ENCODE data around the gene ADRA1B.

- TF ChIP-seq, protein P1, sequence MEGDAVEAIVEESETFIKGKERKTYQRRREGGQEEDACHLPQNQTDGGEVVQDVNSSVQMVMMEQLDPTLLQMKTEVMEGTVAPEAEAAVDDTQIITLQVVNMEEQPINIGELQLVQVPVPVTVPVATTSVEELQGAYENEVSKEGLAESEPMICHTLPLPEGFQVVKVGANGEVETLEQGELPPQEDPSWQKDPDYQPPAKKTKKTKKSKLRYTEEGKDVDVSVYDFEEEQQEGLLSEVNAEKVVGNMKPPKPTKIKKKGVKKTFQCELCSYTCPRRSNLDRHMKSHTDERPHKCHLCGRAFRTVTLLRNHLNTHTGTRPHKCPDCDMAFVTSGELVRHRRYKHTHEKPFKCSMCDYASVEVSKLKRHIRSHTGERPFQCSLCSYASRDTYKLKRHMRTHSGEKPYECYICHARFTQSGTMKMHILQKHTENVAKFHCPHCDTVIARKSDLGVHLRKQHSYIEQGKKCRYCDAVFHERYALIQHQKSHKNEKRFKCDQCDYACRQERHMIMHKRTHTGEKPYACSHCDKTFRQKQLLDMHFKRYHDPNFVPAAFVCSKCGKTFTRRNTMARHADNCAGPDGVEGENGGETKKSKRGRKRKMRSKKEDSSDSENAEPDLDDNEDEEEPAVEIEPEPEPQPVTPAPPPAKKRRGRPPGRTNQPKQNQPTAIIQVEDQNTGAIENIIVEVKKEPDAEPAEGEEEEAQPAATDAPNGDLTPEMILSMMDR (IDR thresholded peaks at IDR 0.05; ENCODE audit: extremely low read depth in 1 of 2, insufficient read depth in 1 of 2, low read depth in 1 of 2, low read length in 2 of 2): no peak
- no peak for TF ChIP-seq EZH2 (IDR thresholded peaks at IDR 0.05; ENCODE audit: borderline replicate concordance, low read depth, low read length, severe bottlenecking)
- TF ChIP-seq FOS (IDR thresholded peaks at IDR 0.05; ENCODE audit: borderline replicate concordance, insufficient read depth, low read length): no peak
- TF ChIP-seq GATA2 (IDR thresholded peaks at IDR 0.05; ENCODE audit: insufficient read depth, insufficient read length, low read depth, low read length): no peak
- no peak for TF ChIP-seq POLR2A (IDR thresholded peaks at IDR 0.05; ENCODE audit: low read depth, low read length)
- TF ChIP-seq POLR2AphosphoS5 (IDR thresholded peaks at IDR 0.05; ENCODE audit: insufficient read depth, low read depth, low read length): no peak
- TF ChIP-seq JUN (IDR thresholded peaks at IDR 0.05; ENCODE audit: borderline replicate concordance, insufficient read depth, insufficient read length, low read depth): no peak
- TF ChIP-seq, protein P2, sequence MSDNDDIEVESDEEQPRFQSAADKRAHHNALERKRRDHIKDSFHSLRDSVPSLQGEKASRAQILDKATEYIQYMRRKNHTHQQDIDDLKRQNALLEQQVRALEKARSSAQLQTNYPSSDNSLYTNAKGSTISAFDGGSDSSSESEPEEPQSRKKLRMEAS (IDR thresholded peaks at IDR 0.05; ENCODE audit: insufficient read depth, insufficient read length): no peak
- TF ChIP-seq MYC (IDR thresholded peaks at IDR 0.05; ENCODE audit: low read depth, low read length): no peak
Observed at GRCh38 chr5:159908591-159908940, 7.7 kb upstream of the ADRA1B start.
